ENCODE measurements around the gene ZNF555.

DNA sequence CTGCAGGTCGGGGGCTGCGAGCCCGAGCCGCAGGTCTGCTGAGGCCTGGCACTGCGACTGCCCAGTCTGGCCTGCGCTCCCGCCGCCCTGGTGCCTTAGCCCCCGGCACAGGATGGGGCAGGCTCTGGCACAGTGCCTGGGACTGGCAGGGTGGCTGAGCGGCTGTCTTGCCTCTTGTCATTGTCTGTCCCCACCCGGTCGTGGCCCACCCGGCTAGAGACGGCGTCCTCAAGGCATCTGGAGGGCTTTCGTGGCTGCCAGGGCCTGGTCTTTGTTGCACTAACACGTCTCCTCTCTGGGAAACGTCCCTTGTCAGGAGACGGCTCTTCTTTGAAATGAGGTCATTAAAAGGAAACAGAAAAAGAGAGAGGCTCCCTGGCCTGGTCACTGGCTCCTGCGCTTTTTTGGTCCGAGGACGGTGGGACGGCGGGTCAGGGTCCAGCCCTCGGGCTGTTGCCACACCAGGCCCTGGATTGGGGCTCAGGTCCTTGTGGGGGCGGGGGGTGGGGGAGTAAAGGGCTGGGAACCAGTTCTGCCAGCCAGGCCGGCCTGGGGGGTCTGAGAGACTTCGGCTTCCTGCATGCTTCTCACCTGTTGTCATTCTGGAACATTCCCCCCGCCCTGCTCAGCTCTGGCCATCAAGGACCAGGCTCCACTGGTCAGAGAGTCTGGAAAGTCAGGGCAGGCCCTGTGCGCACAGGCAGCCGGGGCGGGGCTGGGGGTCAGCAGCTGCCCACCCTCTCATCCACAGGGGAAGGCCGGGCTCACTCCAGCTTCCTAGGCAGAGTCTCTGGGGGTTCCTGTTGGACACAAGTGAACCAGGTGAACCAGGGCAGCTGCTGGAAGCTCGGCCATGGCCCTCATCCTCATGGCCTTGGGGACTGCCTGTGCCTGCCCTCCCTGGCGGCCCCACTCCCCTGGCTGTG is 27.8 kb upstream of the ZNF555 start:
- no peak for TF ChIP-seq POLR2A (IDR thresholded peaks at IDR 0.05; ENCODE audit: low read length)
- TF ChIP-seq GATA1 (IDR thresholded peaks at IDR 0.05; ENCODE audit: low read depth, low read length), result no peak
